Activated T-cell treated with anti-CD3 and anti-CD28 coated beads, Interleukin-2, amount 50 U/mL, for 24 hours (primary cell): ENCODE data around the gene CSHL1.

Experiments
- DNase-seq: peaks from one replicate; pipeline ENCODE4 v3.0.0-alpha.2; 2020
- H3K27ac Mint-ChIP-seq: 2 replicates; pipeline ENCODE4 v1.8.0; 2020; ENCODE audit warnings: mild to moderate bottlenecking, mixed read lengths
- H3K27me3 Mint-ChIP-seq: 2 replicates; pipeline ENCODE4 v1.8.0; 2020; ENCODE audit warnings: mixed read lengths
- H3K36me3 Mint-ChIP-seq: 2 replicates; pipeline ENCODE4 v1.8.0; 2020; ENCODE audit warnings: low read depth, mixed read lengths
- H3K4me1 Mint-ChIP-seq: 2 replicates; pipeline ENCODE4 v1.8.0; 2020; ENCODE audit warnings: low read depth, mixed read lengths
- H3K4me3 Mint-ChIP-seq: 2 replicates; pipeline ENCODE4 v1.8.0; 2020; ENCODE audit warnings: mild to moderate bottlenecking, moderate library complexity, mixed read lengths
- H3K9me3 Mint-ChIP-seq: 2 replicates; pipeline ENCODE4 v1.8.0; 2020; ENCODE audit warnings: mixed read lengths

Gene CSHL1

GRCh38 chr17:63945784-63946439, 34.9 kb upstream of the CSHL1 start:
- Mint-ChIP-seq H3K36me3 (no peaks in the 10 kb centered on the region), H3K27me3 (no peaks in the 10 kb centered on the region), H3K27ac (no peak overlapping the region), H3K4me1 (peaks cover 16% of the 10 kb centered on the region), H3K9me3 (no peaks in the 10 kb centered on the region), H3K4me3 (no peak overlapping the region)
- DNase-seq: peak; percentile 43

DNA sequence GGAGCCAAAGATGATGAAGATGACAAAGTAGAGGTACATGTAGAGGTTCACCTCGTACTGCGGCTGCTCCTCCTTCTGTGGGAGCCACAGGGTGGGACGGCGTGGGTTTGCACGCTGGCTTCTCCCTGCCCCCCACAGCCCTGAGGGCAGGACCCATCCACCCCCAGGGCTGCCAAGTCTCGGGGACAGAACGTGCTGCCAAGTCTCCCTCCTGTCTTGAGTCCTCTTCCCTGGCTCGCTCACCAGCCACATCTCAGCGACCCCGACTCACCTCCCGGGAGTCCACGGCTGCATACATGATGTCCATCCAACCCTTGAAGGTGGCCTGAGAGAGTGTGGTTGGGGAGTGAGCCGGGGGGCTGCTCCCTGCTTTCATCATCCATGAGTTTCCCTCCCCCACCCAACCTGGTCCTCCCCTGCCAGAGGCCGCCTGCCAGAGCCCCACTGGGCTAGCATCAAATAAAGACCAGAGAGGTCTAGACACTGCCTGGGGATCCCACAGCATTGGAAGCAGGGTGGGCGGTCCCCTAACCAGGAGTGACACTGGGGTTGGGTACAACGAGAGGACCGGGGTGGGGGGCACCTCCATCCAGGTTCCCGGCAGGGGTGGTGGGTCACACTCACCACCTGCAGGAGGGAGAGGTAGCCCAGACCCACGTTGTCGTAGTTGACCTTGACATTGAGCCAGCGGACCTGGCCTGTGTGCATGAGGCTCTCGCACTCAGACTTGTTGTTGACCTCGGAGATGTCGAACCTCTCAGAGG, 33.9 kb upstream of the CSHL1 start:
- Mint-ChIP-seq H3K27ac (no peak overlapping the region), H3K4me3 (no peak overlapping the region), H3K9me3 (no peaks in the 10 kb centered on the region)

GRCh38 chr17:63943745-63944144, 32.7 kb upstream of the CSHL1 start:
- H3K27ac Mint-ChIP-seq: no peak overlapping the region

More for the DNA sequence above, 33.9 kb upstream of the CSHL1 start:
- H3K27me3 Mint-ChIP-seq: no peaks in the 10 kb centered on the region
- H3K4me1 Mint-ChIP-seq: peaks cover 16% of the 10 kb centered on the region
- H3K36me3 Mint-ChIP-seq: no peaks in the 10 kb centered on the region
- DNase-seq: no peak

DNA sequence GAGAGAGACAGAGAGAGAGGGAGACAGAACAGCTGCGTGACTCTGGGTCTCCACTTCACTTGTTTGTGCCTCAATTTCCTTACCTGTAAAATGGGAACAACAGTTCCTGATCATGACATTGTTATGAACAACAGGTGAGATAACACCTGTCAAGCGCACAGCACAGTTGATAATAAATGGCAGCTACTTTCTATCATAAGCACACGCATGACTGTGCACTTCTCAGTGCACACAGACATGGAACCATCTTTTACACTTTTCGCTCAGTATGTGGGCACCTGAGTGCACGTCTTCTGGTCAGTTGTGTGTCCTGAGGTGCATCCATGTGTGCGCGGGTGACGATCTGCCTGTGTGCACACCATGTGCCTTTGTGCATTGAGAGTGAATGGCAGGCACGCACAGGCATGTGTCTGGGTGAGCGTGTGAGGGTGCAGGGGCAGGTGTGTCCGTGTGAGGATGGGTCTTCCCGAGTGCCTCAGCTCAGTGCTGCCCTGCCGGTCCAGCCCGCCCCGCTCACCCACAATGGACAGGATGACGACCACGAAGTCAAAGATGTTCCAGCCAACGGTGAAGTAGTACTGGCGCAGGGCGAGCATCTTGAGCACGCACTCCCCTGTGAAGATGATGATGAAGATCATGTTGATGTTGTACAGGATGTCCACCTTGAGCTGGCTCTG, 31.4 kb upstream of the CSHL1 start:
- no peak overlapping the region for H3K4me3 Mint-ChIP-seq
- DNase-seq: no peak
- H3K36me3 Mint-ChIP-seq: no peaks in the 10 kb centered on the region
- no peaks in the 10 kb centered on the region for H3K27me3 Mint-ChIP-seq
- no peak overlapping the region for H3K27ac Mint-ChIP-seq
- H3K9me3 Mint-ChIP-seq: no peaks in the 10 kb centered on the region
- peaks cover 20% of the 10 kb centered on the region for H3K4me1 Mint-ChIP-seq

More at GRCh38 chr17:63943745-63944144, 32.7 kb upstream of the CSHL1 start:
- no peaks in the 10 kb centered on the region for H3K27me3 Mint-ChIP-seq
- no peaks in the 10 kb centered on the region for H3K36me3 Mint-ChIP-seq
- no peaks in the 10 kb centered on the region for H3K9me3 Mint-ChIP-seq
- DNase-seq: no peak
- no peak overlapping the region for H3K4me3 Mint-ChIP-seq
- peaks cover 20% of the 10 kb centered on the region for H3K4me1 Mint-ChIP-seq

DNA sequence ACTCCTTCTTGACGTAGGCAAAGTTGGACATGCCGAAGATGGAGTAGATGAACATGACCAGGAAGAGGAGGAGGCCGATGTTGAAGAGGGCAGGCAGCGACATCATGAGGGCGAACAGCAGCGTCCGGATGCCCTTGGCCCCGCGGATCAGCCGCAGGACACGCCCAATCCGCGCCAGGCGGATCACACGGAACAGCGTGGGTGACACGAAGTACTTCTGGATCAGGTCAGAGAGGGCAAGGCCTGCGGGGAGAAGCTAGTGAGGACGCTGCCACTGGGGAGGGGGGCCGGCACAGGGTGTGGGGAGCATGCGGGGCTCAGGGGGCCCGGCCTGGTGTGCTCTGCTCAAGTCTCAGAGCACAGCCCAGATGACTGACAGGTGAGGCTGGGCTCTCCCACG, 30.7 kb upstream of the CSHL1 start:
- Mint-ChIP-seq H3K4me1 (peaks cover 19% of the 10 kb centered on the region), H3K4me3 (no peak overlapping the region), H3K36me3 (no peaks in the 10 kb centered on the region), H3K9me3 (no peaks in the 10 kb centered on the region), H3K27me3 (no peaks in the 10 kb centered on the region), H3K27ac (no peak overlapping the region)
- no peak for DNase-seq

- Mint-ChIP-seq H3K27me3 (no peaks in the 10 kb centered on the region), H3K27ac (no peak overlapping the region), H3K4me3 (no peak overlapping the region), H3K4me1 (peaks cover 14% of the 10 kb centered on the region), H3K9me3 (no peaks in the 10 kb centered on the region), H3K36me3 (no peaks in the 10 kb centered on the region)
- no peak for DNase-seq
Measured at GRCh38 chr17:63941162-63941561, 30.1 kb upstream of the CSHL1 start.

GRCh38 chr17:63940584-63940983, 29.5 kb upstream of the CSHL1 start:
- H3K4me1 Mint-ChIP-seq: peaks cover 8% of the 10 kb centered on the region
- no peaks in the 10 kb centered on the region for H3K27me3 Mint-ChIP-seq
- no peaks in the 10 kb centered on the region for H3K36me3 Mint-ChIP-seq
- H3K9me3 Mint-ChIP-seq: no peaks in the 10 kb centered on the region
- no peak for DNase-seq
- H3K4me3 Mint-ChIP-seq: no peak overlapping the region
- no peak overlapping the region for H3K27ac Mint-ChIP-seq

DNA sequence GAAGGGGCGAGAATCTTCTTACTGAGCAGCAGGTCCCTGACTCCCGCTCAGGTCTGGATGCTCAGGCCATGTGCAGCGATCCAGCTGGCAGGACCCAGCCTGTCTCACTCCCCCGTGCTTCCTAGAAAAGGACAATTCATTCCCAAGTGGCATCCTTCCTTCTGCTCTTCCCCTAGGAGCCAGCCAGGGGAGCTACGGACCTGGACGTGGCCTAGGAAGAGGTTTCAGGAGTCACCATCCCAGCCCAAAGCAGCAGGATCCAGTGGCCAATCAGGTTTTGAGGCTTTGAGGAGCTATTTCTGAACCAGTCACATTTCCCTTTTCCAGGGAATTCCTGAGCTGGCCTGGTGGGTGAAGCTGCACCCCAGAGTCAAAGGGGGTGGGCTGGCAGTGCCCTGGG, 28.8 kb upstream of the CSHL1 start:
- Mint-ChIP-seq H3K4me1 (peaks cover 4% of the 10 kb centered on the region), H3K27me3 (no peaks in the 10 kb centered on the region), H3K27ac (no peak overlapping the region)

GRCh38 chr17:63939401-63939800, 28.3 kb upstream of the CSHL1 start:
- H3K9me3 Mint-ChIP-seq: no peaks in the 10 kb centered on the region
- no peaks in the 10 kb centered on the region for H3K36me3 Mint-ChIP-seq
- DNase-seq: no peak
- H3K4me3 Mint-ChIP-seq: no peak overlapping the region
- no peak overlapping the region for H3K27ac Mint-ChIP-seq
- H3K4me1 Mint-ChIP-seq: peaks cover 4% of the 10 kb centered on the region
- H3K27me3 Mint-ChIP-seq: no peaks in the 10 kb centered on the region

More for the DNA sequence above, 28.8 kb upstream of the CSHL1 start:
- Mint-ChIP-seq H3K4me3 (no peak overlapping the region), H3K36me3 (no peaks in the 10 kb centered on the region), H3K9me3 (no peaks in the 10 kb centered on the region)
- DNase-seq: no peak

DNA sequence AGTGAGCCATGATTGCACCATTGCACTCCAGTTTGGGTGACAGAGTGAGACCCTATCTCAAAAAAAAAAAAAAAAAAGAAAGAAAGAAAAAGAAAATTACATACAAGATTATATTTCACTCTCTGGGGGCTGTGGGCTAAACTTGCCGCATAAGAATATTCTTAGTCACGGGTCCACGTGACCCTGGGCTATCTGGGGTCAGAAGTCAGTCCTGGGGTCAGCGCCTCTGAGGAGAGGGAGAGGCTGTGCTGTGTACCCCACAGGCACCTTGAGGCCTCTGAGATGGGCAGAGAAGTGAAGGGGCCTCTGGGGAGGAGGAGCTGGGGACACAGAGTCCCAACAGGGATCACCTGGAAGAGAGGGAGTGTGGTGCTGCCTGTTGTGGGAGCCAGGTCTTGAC, 26.9 kb upstream of the CSHL1 start:
- H3K27ac Mint-ChIP-seq: no peak overlapping the region
- H3K4me3 Mint-ChIP-seq: no peak overlapping the region
- no peaks in the 10 kb centered on the region for H3K36me3 Mint-ChIP-seq
- peaks cover 8% of the 10 kb centered on the region for H3K4me1 Mint-ChIP-seq
- no peaks in the 10 kb centered on the region for H3K9me3 Mint-ChIP-seq
- H3K27me3 Mint-ChIP-seq: no peaks in the 10 kb centered on the region
- DNase-seq: no peak

- no peak overlapping the region for H3K4me3 Mint-ChIP-seq
- no peak for DNase-seq
- no peaks in the 10 kb centered on the region for H3K36me3 Mint-ChIP-seq
- H3K9me3 Mint-ChIP-seq: no peaks in the 10 kb centered on the region
- no peak overlapping the region for H3K27ac Mint-ChIP-seq
- H3K27me3 Mint-ChIP-seq: no peaks in the 10 kb centered on the region
- peaks cover 14% of the 10 kb centered on the region for H3K4me1 Mint-ChIP-seq
Measured at GRCh38 chr17:63937319-63937718, 26.3 kb upstream of the CSHL1 start.

GRCh38 chr17:63934183-63935112, 23.4 kb upstream of the CSHL1 start:
- no peak for DNase-seq
- H3K27me3 Mint-ChIP-seq: no peaks in the 10 kb centered on the region
- H3K9me3 Mint-ChIP-seq: no peaks in the 10 kb centered on the region
- no peak overlapping the region for H3K27ac Mint-ChIP-seq
- peaks cover 8% of the 10 kb centered on the region for H3K36me3 Mint-ChIP-seq
- no peak overlapping the region for H3K4me3 Mint-ChIP-seq
- H3K4me1 Mint-ChIP-seq: peaks cover 32% of the 10 kb centered on the region

- Mint-ChIP-seq H3K4me3 (no peak overlapping the region), H3K4me1 (peaks cover 28% of the 10 kb centered on the region), H3K9me3 (no peaks in the 10 kb centered on the region), H3K36me3 (peaks cover 12% of the 10 kb centered on the region), H3K27ac (no peak overlapping the region), H3K27me3 (no peaks in the 10 kb centered on the region)
- no peak for DNase-seq
Measured at GRCh38 chr17:63933598-63933997, 22.5 kb upstream of the CSHL1 start.

GRCh38 chr17:63932721-63933120, 21.7 kb upstream of the CSHL1 start:
- peaks cover 28% of the 10 kb centered on the region for H3K4me1 Mint-ChIP-seq

More at GRCh38 chr17:63932721-63933120, 21.7 kb upstream of the CSHL1 start:
- peak overlapping the region; percentile 90 for H3K4me3 Mint-ChIP-seq
- H3K27me3 Mint-ChIP-seq: no peaks in the 10 kb centered on the region
- H3K36me3 Mint-ChIP-seq: peaks cover 12% of the 10 kb centered on the region
- H3K27ac Mint-ChIP-seq: peak overlapping the region; percentile 95
- DNase-seq: no peak
- no peaks in the 10 kb centered on the region for H3K9me3 Mint-ChIP-seq
